NCI-H748 (cell line): Measurements from ENCODE around the gene DSCAM.

Experiments used
- DNase-seq: peaks from one replicate; lab custom pipeline; 2025; ENCODE audit not compliant: unreplicated experiment; lab: John Stamatoyannopoulos, UW

Gene DSCAM

DNA sequence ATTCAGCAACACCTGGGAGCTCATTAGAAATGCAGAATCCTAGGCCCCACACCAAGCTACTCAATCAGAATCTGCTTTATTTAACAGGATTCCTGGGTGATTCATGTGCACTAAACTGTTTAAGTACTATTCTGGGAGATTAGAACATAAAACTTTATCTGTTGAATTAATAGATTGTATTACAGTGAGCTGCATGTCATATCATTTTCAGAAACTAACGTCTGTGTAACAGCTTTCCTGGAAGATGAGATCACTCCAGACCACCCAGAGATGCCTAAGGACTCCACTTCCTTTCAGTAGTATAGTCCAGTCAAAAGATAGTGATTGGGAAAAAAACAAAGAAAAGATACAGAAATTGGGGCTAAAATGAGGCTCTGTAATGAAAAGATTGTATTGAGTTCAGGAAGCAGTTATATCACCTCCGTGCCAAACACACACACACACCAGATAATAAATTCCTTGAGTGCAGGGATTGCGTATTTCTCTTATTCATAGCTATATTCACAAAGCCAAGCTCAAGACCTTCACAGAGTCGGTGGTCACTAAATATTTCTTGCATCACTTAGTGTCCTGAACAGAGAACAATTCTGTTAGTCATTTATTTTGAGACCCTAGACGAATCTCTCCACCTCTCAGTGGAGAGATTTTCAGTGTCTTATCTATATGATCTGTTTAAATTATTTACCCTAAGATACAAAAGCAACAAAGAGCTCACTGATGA is 178.2 kb downstream of the DSCAM start:
- no peak for DNase-seq

DNA sequence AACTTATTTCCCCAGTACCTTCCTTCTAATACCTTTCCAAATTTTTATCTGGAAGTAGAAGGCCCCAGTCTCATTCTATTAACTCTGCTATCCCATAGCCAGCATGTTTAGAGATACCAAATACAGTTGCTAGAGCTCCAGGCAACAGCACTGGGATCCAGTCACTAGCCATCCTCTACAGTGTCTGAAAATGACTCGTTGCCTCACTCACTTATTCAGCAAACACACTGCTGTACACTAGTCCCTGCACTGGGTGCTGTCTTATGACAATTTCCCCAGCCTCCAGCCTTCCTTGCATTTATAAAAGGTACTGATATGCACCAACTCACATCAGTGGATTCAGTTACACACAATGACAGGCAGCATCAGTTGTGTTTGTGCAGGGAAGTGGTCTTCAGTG is 179.0 kb downstream of the DSCAM start:
- no peak for DNase-seq

DNA sequence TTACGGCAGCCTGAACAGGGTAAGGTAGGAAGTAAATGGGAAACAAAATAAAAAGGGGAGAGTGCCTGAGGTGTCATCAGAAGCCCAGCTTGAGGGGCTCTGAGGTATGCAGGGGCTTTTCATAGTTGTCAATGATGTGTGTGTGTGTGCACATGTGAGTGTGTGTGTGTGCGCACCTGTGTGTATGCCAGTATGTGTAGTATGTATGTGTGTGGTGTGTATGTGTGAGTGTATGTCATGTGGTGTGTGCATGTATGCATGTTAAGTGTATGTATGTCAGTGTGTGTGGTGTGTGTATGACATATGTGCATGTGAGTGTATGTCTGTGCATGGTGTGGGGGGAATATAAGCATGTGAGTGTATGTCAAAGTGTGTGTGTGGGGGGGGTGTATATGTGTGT is 184.1 kb downstream of the DSCAM start:
- DNase-seq, result no peak

DNA sequence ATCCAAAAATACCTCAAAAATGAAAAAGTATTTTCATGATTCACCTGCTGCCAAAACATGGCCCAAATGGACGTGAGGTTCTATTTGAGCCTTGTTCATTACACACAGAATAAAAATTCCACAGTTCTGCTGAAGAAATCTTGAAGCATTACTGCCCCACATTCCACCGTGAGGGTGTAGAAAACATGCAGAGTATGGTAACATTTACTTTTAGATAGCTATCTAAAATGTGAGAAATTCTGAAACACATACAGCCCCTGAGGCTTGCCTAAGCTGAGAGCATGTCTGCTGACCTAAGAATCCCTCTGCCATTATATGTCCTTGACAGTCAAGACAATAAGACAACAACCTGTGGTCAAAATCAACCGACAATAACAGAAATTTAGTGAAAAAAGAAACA is 186.5 kb downstream of the DSCAM start:
- no peak for DNase-seq

DNA sequence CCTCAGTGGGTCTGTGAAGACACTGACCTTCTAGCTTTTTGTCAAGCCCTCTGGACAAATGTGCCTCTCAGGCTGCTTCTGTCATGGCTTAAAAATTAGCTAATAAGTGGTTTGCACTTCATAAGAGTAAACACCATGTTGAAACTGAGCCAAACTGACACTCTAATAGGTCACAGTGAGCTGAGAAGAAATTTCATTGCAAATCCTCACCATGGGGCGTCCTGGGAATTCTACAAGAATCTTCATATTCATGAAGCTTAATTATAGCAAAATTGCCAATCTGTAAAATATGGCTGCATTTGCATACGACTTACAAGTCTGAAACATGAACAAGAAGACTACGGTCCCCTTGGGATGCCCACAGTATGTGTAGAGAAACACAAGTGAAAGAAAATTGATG is 188.6 kb downstream of the DSCAM start:
- DNase-seq, result peak; percentile 88

DNA sequence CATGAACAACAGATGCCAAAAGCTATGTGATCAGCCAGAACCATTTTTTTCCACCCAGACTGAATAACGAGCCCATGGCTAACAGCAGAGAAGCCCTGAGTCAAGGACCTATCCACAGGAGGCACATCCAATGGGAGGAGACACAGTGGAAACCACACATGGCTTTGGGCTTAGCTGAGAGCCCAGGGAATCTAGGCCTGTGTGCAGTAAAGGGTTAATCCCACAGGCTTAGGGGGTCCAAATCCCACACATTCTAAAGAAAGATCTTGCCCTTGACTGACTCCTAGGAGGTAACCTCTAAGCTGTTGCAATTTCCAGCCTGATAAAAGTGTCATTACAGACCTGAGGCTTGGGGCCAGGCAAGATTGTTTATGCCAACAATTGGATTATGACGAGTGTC is 194.5 kb downstream of the DSCAM start:
- no peak for DNase-seq

DNA sequence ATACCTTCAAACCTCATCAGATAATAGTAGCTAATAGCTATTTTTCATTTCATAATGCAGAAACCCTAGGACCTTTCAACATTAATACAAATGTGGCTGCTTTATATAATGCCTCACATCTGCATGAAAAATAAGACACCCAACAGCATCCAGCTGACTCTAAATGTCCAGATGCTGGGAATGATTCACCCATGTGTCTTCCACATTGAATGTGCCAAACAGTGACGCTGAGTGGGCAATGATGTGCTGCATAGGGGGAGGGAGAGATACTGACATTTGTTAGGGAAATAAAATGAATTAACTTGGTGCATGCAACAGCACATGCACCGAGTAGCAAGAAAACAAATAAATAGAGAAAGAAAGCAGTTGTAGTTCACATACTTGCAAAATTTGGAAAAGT is 199.3 kb downstream of the DSCAM start:
- DNase-seq, result no peak

DNA sequence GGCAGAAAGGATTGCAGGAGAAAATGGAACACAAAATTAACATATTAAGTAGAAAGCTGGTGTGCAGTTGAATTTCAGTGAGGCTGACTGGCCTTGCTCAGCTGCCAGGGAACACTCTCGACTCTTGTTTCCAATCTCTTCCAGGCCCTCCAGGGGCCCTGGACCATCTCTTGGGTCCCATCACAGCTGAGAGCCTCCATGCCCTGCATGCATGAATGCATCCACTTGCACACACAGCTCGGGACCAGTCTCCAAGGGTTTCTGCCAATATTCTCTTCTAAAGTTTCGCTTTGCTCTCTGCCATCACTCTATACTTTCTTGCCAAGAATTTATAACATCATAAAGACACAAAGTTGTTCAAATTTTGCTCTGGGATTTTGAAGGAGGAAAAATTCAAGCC is 200.3 kb downstream of the DSCAM start:
- no peak for DNase-seq

DNA sequence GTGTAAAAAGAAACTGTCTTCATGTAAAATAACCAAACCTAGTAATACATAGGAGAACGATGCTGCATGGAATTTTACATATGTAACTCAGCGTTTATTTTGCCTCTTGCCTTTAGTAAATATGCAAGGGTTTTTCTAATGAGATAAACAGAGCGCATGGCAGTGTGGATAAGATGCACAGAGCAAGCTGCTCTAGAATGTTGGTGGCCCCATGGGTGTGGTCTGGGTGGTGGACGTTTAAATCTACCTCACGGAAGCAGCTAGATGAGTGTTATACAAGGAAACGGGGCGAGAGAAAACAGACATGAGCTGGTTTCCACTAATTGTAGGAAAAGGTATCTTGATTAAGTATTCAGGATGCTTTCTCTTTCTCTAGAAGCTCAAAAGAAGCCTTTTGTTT is 205.9 kb downstream of the DSCAM start:
- peak; percentile 59 for DNase-seq

DNA sequence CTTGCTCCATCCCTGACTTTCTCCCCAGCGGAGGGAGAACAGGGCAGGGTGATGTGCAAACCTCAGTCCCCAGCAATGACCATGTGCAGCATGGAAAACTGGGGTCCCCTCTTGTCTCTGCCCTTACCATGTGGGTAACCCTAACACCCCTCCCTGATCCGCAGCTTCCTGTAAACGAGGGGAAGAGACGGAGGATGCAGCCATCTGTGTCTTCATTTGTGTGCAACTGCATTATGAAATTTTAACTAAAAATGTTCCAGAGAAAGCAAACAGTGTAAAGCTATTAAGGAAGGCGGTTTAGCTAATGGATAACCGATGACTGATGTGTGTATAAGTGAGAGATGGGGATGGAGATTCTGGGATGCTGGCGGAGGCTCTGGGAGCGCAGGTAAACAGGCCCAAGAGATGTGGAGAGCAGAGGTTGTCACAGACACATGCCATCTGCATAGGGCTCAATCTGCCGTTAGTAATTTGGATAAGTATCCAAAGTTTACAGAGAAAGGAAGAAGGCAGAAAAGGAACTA is 206.6 kb downstream of the DSCAM start:
- peak; percentile 71 for DNase-seq

DNA sequence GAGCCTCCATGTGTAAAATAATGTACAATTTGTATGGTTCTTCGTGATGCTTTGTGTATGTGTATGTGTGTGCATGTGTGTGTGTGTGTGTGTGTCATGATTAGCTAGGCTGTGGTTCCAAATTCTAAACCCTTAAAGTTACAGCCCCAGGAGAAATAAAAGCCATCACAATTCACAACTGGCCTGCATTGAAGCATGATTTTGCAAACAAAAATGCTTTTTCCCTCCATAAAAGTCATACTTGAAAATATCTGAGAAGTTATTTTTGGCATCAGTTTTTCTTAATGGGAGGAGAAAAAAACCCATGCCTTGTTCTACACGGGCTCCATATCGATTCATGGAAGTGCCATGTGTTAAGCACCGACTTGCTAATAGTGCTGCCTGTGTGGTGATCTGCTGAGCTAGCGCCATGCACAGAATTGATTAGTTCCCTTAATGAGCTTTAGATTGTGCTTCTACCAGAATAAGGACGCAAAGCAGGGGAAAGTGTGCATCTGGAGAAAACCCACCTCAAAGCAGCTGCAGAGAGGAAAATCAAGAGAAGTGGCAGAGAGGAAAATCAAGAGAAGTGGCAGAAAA is 207.3 kb downstream of the DSCAM start:
- peak; percentile 73 for DNase-seq

DNA sequence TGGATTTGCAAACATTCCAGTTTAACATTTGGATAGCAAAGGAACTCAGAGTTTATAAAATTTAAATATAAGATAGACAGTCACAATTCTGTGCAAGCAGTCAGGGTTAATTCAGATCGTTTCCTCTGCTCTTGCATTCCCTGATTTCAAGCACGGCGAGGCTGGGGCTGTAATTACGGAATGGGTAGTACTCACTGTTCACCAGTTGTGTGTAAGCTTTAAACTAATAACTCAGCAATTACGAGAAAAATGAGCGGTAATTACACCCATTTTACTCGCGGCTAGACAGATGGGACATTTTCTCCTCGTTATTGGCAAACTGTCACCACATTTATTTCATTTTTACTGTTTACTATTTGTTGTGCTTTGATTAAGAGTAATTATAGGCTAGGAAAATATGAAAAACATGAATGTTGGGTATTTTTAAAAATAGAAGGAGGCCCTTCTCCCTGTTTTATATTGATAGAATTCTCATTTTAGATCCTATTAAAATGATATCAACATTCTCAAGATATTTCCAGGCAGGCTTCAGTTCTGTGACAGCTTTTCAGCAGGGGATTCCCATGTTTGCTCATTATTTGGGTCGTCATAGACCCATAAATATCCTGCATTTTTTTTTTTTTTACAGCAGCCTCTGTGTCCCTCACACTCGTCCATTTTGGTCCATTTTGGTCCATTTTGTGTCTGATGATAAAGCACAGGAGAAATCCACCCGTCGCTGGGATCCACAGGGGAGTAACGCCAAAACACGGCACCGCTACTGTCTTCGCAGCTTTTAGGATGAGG is 208.3 kb downstream of the DSCAM start:
- peak; percentile 93 for DNase-seq

DNA sequence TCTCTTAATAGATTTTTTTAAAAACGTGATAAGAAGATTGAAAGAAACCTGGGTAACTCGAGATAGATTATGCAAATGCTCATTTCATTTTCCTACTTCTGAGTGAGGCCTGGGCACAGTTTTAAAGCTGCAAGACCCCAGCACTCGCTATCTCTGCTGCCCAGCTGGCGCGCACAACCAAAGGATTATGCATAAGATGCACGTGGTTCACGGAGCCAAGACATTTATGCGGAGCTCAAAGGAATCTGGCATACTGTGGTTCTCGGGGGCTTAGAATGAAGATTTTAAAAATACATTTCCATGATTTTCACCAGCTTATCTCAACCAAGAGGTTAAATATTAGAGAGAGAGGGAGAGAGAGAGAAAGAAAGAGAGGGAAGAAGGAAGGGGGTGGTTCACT is 210.9 kb downstream of the DSCAM start:
- DNase-seq, result no peak

DNA sequence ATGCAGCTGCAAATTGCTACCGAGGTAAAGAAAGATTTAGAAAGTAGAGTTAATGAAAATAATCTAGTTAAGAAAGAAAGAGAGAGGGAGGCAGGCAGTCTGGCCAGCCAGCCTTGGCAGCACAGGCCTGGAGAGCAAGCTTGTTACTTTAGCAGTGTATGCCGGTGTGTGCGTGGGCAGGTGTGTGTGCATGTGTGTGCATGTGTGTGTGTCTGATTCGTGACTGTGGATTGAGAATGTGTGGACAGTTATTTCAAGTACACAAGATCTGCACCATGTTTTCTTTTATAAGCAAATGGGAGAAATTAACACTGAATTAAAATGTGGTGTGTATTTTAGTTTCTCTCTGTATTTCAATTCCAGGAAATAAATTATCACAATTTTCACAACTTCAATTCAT is 211.6 kb downstream of the DSCAM start:
- no peak for DNase-seq

DNA sequence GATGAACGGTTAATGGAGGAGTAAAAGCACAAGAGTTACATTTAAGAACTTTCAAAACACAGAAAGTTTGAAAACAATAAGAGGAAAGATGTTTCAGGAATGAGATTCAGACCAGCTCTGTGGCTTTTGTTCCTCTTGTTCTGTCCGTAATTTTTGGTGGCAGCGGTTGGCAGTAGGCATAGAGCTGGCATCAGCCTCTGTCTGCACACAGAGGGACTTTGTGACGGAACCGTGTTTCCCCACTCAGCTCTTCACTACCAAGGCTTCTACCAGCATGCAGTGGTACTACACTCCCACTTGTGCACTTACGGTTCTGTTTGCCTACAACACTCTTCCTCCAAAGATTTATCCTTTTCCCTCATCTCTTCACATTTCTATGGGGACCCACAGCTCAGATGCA is 212.8 kb downstream of the DSCAM start:
- DNase-seq, result no peak

DNA sequence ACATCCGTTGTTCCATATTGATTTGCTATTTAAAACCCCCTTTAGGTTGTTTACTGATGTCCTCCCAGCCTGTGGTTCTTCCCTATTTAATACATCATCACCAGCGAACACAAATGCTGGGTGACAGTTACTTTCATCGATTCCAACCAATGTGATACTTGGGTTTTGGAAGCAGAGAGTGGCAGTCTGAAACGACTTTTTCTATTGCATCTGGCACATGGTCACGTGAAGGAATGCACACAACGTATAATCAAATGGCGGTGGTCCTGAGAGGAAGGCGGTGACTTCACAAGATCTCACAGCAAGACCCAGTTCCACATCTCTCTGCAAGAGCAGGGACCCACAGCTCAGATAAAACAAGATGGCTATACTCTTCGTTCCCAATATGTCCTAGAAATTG is 213.9 kb downstream of the DSCAM start:
- peak; percentile 64 for DNase-seq

DNA sequence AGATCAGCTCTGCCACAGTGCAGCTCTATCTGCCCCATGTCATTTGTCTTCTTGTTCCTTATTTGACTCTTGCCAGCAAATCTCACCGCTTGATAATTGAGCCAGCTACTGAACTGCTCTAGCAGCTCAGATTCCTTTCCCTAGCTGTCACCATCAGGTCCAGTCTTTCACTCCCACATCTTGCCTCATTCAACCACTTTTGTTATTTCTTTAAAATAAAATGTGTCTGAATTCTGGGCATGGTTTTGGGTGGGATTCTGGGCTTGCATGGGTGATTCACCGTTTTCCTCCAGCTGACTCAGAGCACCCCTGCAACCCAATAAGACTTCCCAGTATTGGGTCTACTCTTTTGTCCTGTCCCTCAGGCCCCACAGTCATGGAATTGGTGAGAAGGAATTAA is 215.7 kb downstream of the DSCAM start:
- no peak for DNase-seq

DNA sequence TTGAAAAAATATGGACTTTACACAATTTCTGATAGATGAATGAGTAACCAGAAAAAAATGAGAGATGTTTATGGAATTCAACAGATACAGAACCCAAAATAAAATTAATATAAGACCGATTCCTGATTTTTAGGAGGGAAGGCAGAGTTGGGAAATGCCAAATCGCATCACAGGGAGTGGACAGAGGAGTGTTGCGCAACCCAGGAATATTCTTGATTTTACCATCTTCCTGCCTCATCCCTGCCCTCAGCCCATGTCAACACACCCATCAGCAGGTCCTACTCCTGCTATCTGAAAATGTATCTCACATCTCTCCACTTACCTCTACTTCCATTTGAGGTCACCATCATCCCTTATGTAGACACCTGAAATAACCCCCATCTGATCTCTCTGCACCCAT is 221.0 kb downstream of the DSCAM start:
- DNase-seq, result no peak

DNA sequence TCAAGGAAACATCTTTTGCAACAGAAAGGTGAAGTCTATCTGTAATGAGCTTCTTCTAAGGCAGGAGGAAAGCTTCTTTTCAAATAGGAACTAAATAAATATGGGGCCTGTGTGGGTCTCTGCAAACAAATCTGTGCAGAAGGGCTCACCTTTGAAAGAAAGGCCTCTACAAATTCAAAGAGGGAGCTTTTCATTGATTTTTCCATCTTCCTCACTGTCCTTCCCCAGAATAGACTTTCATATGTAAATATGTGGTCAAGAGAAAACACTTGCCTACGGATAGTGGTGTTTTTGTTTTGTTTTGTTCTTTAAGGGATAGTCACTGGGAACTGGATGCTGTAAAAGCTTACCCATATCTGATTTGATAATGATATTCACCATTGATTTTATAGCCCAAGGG is 223.4 kb downstream of the DSCAM start:
- peak; percentile 61 for DNase-seq

DNA sequence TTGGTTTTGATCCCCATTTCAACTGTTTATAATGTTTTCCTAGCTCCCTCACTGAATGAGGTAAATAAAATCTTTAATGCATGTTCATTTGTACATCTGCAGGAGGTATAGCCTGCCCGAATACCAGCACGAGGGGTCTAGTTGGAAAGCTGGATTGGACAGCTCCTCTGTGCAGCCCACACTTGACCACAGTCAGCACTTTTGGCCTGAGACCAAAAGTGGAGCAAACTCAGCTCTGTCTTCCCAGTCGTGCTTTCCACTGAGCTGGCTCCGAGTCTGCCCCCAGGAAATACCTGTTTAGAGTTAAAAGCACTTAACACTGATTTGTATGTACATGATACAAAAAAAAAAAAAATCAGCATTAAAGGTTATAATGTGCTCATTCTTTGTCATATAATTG is 224.4 kb downstream of the DSCAM start:
- peak; percentile 97 for DNase-seq

DNA sequence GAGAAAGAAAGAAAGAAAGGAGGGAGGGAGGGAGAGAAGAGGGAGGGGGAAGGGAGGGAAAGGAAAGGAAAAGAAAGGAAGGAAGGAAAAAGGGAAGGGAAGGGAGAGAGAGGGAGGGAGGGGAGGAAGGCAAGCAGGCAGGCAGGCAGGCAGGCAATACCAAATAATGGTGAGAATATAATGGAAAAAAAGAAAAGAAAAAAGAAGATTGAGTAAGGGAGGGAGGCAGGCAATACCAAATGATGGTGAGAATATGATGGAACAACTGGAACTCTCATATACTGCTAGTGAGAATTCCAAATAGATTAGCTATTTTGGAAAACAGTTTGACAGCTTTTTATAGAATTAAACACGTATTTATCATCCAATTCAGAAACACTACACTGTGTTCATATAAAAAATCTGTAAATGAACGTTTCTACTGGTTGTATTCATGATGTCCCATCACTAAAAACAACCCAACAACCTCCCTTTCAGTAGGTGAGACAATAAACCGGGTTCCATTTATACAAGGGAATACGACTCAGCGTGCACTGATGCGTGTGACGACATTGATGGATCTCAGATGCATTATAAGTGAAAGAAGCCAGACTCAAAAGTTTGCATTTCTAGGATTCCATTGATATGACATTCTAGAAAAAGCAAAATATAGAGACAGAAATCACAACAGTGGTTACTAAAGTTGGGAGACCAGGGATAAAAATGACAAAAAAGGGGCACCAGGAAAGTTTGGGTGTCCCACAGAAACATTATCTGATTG is 226.4 kb downstream of the DSCAM start:
- no peak for DNase-seq
